ENCODE results near the gene CHST4.

CHST4 gene

GRCh38 chr16:71526111-71526631, at the start of gene CHST4:
Gene CHST4, plus strand, starts transcription at chr16:71526426. Its CDS starts 10,252 bp downstream, at chr16:71536678.
- Histone ChIP-seq H3K9me3 (ENCODE audit: control insufficient read depth, low read depth, low read length) (no peaks in the 10 kb centered on the region), H3K27ac (ENCODE audit: low read length) (peak within 1 kb of the TSS; percentile 97), H3K4me1 (ENCODE audit: control insufficient read depth, low read depth, low read length) (peaks cover 28% of the 10 kb centered on the region), H3K4me3 (ENCODE audit: low read length) (peak within 1 kb of the TSS; percentile 61), H3K9ac (ENCODE audit: low read length) (peak within 1 kb of the TSS; percentile 77), H3K36me3 (ENCODE audit: control insufficient read depth, low read depth, low read length) (no peaks in the 10 kb centered on the region), H3K27me3 (ENCODE audit: control insufficient read depth, insufficient read depth, low read length) (no peaks in the 10 kb centered on the region)

DNA sequence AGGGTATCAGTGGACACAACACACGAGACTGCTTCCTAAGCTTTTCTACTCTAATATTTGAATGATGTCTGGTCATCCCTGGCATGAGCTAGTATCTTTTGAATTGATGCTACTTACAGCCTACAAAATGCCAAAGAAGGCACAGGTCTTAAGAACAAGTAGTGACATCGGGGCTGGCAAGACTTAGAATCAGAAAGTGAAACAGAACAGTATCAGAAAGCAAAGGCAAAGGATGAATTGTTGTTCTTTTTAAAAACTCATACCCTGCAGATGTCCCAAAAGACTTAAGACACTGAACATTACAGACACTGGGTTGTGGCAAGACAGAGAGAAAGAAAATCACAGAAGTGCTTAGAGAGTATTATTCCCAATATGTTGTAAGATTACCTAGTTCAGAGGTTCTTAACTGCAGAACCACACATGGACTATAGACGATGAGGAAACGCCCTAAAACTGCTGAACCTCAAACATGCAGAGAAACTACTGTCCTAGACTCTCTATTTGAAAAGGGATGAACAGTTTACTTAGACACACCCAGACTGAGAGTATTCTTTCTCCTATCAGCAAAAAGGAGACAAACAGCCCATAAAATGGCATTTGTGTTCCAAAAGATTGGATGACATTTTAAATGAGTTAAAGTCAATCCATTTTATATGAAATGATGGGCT, 49.6 kb upstream of the CHST4 start:
- H3K9me3 ChIP-seq (ENCODE audit: control insufficient read depth, low read depth, low read length): no peaks in the 10 kb centered on the region
- H3K27me3 ChIP-seq (ENCODE audit: control insufficient read depth, insufficient read depth, low read length): no peaks in the 10 kb centered on the region
- H3K9ac ChIP-seq (ENCODE audit: low read length): no peak overlapping the region
- no peaks in the 10 kb centered on the region for H3K4me1 ChIP-seq (ENCODE audit: control insufficient read depth, low read depth, low read length)
- peaks cover 7% of the 10 kb centered on the region for H3K36me3 ChIP-seq (ENCODE audit: control insufficient read depth, low read depth, low read length)
- H3K4me3 ChIP-seq (ENCODE audit: low read length): no peak overlapping the region
- H3K27ac ChIP-seq (ENCODE audit: low read length): no peak overlapping the region

- Histone ChIP-seq H3K9me3 (ENCODE audit: control insufficient read depth, low read depth, low read length) (no peaks in the 10 kb centered on the region), H3K4me3 (ENCODE audit: low read length) (no peak overlapping the region), H3K27ac (ENCODE audit: low read length) (no peak overlapping the region), H3K4me1 (ENCODE audit: control insufficient read depth, low read depth, low read length) (peaks cover 5% of the 10 kb centered on the region), H3K36me3 (ENCODE audit: control insufficient read depth, low read depth, low read length) (peaks cover 7% of the 10 kb centered on the region), H3K27me3 (ENCODE audit: control insufficient read depth, insufficient read depth, low read length) (no peaks in the 10 kb centered on the region), H3K9ac (ENCODE audit: low read length) (no peak overlapping the region)
These were observed 46.8 kb upstream of the CHST4 start for GRCh38 chr16:71479420-71479819.

DNA sequence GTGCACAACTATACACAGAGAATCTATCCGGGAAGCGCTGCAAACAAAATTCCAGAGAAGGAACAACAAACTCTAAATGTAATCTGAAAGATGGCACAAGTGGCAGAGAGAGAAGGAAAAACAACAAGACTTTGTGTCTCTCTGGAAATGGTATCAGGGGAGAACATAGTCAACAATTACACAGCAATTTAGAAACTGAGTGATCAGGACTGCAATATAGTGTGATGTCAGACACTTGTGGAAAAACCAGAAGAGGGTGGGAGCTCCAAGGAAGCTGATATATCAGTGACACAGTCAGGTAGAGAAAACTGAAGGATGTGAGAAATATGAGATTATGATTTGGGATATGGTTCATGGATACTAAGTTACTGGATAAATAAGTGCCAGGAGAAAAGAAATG, 45.3 kb upstream of the CHST4 start:
- Histone ChIP-seq H3K4me1 (ENCODE audit: control insufficient read depth, low read depth, low read length) (peaks cover 8% of the 10 kb centered on the region), H3K9me3 (ENCODE audit: control insufficient read depth, low read depth, low read length) (no peaks in the 10 kb centered on the region), H3K4me3 (ENCODE audit: low read length) (no peak overlapping the region), H3K27me3 (ENCODE audit: control insufficient read depth, insufficient read depth, low read length) (no peaks in the 10 kb centered on the region), H3K36me3 (ENCODE audit: control insufficient read depth, low read depth, low read length) (peaks cover 5% of the 10 kb centered on the region), H3K9ac (ENCODE audit: low read length) (no peak overlapping the region), H3K27ac (ENCODE audit: low read length) (no peak overlapping the region)

DNA sequence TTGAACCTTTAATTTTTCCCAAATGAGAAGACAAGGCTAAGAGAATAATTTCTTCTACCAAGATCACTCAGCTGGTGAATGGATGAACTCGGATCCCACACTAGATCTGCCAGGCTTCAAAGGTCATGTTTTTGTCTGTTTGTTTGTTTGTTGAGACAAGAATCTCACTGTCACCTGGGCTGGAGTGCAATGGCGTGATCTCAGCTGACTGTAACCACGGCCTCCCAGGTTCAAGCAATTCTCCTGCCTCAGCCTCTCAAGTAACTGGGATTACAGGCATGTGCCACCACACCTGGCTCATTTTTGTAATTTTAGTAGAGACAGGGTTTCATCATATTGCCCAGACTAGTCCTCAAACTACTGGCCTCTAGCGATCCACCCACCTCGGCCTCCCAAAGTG, 43.7 kb upstream of the CHST4 start:
- Histone ChIP-seq H3K36me3 (ENCODE audit: control insufficient read depth, low read depth, low read length) (no peaks in the 10 kb centered on the region), H3K27me3 (ENCODE audit: control insufficient read depth, insufficient read depth, low read length) (no peaks in the 10 kb centered on the region), H3K4me3 (ENCODE audit: low read length) (no peak overlapping the region), H3K27ac (ENCODE audit: low read length) (no peak overlapping the region), H3K9ac (ENCODE audit: low read length) (no peak overlapping the region), H3K9me3 (ENCODE audit: control insufficient read depth, low read depth, low read length) (no peaks in the 10 kb centered on the region), H3K4me1 (ENCODE audit: control insufficient read depth, low read depth, low read length) (peaks cover 8% of the 10 kb centered on the region)

- H3K36me3 ChIP-seq (ENCODE audit: control insufficient read depth, low read depth, low read length): no peaks in the 10 kb centered on the region
These were observed 42.0 kb upstream of the CHST4 start for GRCh38 chr16:71484006-71484893.

GRCh38 chr16:71489122-71489521, 37.1 kb upstream of the CHST4 start, which contains the start of gene ZNF19:
Gene ZNF19, minus strand, starts transcription at chr16:71489324. Its CDS starts 7,210 bp downstream, at chr16:71482114.
- peaks cover 3% of the 10 kb centered on the region for H3K4me1 ChIP-seq (ENCODE audit: control insufficient read depth, low read depth, low read length)
- H3K9ac ChIP-seq (ENCODE audit: low read length): no peak within 1 kb of the TSS
- H3K9me3 ChIP-seq (ENCODE audit: control insufficient read depth, low read depth, low read length): no peaks in the 10 kb centered on the region
- H3K36me3 ChIP-seq (ENCODE audit: control insufficient read depth, low read depth, low read length): no peaks in the 10 kb centered on the region
- no peak within 1 kb of the TSS for H3K27ac ChIP-seq (ENCODE audit: low read length)
- peaks cover 4% of the 10 kb centered on the region for H3K27me3 ChIP-seq (ENCODE audit: control insufficient read depth, insufficient read depth, low read length)
- H3K4me3 ChIP-seq (ENCODE audit: low read length): no peak within 1 kb of the TSS

More at GRCh38 chr16:71484006-71484893, 42.0 kb upstream of the CHST4 start:
- peak overlapping the region; percentile 92 for H3K4me3 ChIP-seq (ENCODE audit: low read length)
- H3K4me1 ChIP-seq (ENCODE audit: control insufficient read depth, low read depth, low read length): peaks cover 8% of the 10 kb centered on the region
- H3K9me3 ChIP-seq (ENCODE audit: control insufficient read depth, low read depth, low read length): no peaks in the 10 kb centered on the region
- peak overlapping the region; percentile 81 for H3K27ac ChIP-seq (ENCODE audit: low read length)
- H3K27me3 ChIP-seq (ENCODE audit: control insufficient read depth, insufficient read depth, low read length): no peaks in the 10 kb centered on the region
- peak overlapping the region; percentile 85 for H3K9ac ChIP-seq (ENCODE audit: low read length)

GRCh38 chr16:71490361-71490760, 35.9 kb upstream of the CHST4 start:
- Histone ChIP-seq H3K36me3 (ENCODE audit: control insufficient read depth, low read depth, low read length) (no peaks in the 10 kb centered on the region), H3K4me1 (ENCODE audit: control insufficient read depth, low read depth, low read length) (no peaks in the 10 kb centered on the region), H3K4me3 (ENCODE audit: low read length) (no peak overlapping the region), H3K9me3 (ENCODE audit: control insufficient read depth, low read depth, low read length) (no peaks in the 10 kb centered on the region), H3K27me3 (ENCODE audit: control insufficient read depth, insufficient read depth, low read length) (peaks cover 4% of the 10 kb centered on the region), H3K27ac (ENCODE audit: low read length) (no peak overlapping the region), H3K9ac (ENCODE audit: low read length) (no peak overlapping the region)

DNA sequence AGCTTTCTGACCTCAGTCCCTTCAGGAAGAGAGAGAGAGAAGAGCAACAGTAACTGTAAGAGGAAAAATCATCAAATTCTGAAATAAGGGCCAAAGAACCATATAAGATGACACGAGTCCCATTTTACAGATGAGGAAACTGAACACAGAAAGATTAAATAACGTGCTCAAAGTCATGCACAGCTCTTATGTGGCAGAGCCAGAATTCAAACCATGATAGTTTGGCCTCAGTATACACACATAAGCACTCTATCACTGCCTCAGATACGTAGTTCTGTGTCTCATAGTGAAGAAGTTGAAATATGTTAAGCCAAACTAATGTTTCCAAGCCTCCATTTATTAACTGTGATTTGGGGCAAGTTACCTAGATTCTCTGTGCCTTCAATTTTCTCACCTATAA, 35.2 kb upstream of the CHST4 start:
- no peak overlapping the region for H3K9ac ChIP-seq (ENCODE audit: low read length)
- no peaks in the 10 kb centered on the region for H3K4me1 ChIP-seq (ENCODE audit: control insufficient read depth, low read depth, low read length)
- H3K9me3 ChIP-seq (ENCODE audit: control insufficient read depth, low read depth, low read length): no peaks in the 10 kb centered on the region
- no peak overlapping the region for H3K4me3 ChIP-seq (ENCODE audit: low read length)
- H3K36me3 ChIP-seq (ENCODE audit: control insufficient read depth, low read depth, low read length): no peaks in the 10 kb centered on the region
- H3K27me3 ChIP-seq (ENCODE audit: control insufficient read depth, insufficient read depth, low read length): peaks cover 4% of the 10 kb centered on the region
- no peak overlapping the region for H3K27ac ChIP-seq (ENCODE audit: low read length)

DNA sequence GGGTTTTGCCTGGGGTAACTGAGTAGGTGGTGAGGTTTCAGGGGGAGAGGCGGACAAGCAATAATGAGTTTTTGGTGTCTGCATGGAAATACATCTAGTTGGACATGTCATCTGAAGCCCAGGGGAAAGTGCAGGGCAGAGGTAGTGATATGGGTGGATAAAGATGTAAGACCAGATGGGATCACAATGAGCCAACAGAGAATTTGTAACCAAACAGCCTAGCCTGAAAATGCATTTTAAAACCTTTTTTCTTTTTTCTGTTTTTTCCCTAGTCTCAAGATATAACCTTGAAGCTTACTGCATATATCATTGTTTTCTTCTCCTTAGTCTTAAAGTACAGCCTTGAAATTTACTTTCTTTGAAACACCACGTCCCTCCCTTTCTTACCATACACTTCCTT, 33.4 kb upstream of the CHST4 start:
- no peak overlapping the region for H3K4me3 ChIP-seq (ENCODE audit: low read length)

DNA sequence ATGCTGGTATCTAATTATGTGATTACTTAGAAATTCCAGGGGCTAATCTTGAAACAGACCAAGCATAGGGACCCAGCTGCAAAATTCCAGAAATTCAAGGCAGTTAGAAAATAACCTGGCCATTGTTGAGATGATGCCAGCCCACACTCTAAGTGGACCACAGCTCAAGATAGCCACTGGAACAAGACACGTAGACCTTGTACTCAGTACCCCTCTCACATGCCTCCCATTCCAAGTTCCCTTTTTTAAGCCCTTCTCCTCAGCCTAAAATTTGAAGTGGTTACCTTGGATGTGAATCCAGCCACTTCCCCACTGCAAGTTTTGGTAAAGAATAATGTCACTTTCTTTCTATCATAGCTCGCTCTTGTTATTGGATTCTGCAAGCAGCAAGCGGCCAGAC, 33.0 kb upstream of the CHST4 start:
- H3K9ac ChIP-seq (ENCODE audit: low read length): no peak overlapping the region

More for the DNA sequence above, 33.4 kb upstream of the CHST4 start:
- peaks cover 4% of the 10 kb centered on the region for H3K27me3 ChIP-seq (ENCODE audit: control insufficient read depth, insufficient read depth, low read length)
- H3K36me3 ChIP-seq (ENCODE audit: control insufficient read depth, low read depth, low read length): no peaks in the 10 kb centered on the region
- no peak overlapping the region for H3K27ac ChIP-seq (ENCODE audit: low read length)
- H3K9me3 ChIP-seq (ENCODE audit: control insufficient read depth, low read depth, low read length): no peaks in the 10 kb centered on the region
- no peak overlapping the region for H3K9ac ChIP-seq (ENCODE audit: low read length)
- H3K4me1 ChIP-seq (ENCODE audit: control insufficient read depth, low read depth, low read length): no peaks in the 10 kb centered on the region

More for the DNA sequence above, 33.0 kb upstream of the CHST4 start:
- H3K36me3 ChIP-seq (ENCODE audit: control insufficient read depth, low read depth, low read length): no peaks in the 10 kb centered on the region
- H3K27me3 ChIP-seq (ENCODE audit: control insufficient read depth, insufficient read depth, low read length): peaks cover 4% of the 10 kb centered on the region
- no peaks in the 10 kb centered on the region for H3K4me1 ChIP-seq (ENCODE audit: control insufficient read depth, low read depth, low read length)
- no peak overlapping the region for H3K4me3 ChIP-seq (ENCODE audit: low read length)
- no peak overlapping the region for H3K27ac ChIP-seq (ENCODE audit: low read length)
- no peaks in the 10 kb centered on the region for H3K9me3 ChIP-seq (ENCODE audit: control insufficient read depth, low read depth, low read length)
